ENCODE data around the gene TRIM51.

DNA sequence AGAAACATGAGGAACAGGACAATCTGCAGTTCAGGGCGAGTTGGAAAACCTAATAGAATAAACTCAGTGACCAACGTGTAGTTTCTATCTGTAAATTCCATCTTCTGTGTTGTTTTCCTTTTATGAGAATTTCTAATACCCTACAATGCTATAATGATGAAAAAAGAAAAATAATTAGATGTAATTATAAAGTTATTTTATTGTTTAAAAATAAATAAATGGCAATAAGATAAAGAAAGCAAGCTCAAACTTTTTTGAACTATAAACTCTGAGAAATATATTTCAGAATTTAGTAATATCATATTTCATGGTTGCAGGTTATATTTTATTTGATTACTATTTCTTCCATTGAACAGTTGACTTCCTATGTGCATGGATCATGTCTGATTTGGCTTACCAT, 53.2 kb downstream of the TRIM51 start, which contains the start of gene OR5I1:
- TF ChIP-seq POLR2AphosphoS5 (IDR thresholded peaks at IDR 0.05; ENCODE audit: low read depth, low read length) (no peak), TAF1 (IDR thresholded peaks at IDR 0.05; ENCODE audit: borderline replicate concordance, insufficient read depth, low read length) (no peak)

Data from PFSK-1 (cell line).